Measurements from ENCODE around the gene RSPH1.

The RSPH1 gene

GRCh38 chr21:42531771-42532170 is 35.7 kb upstream of the RSPH1 start:
- DNase-seq, result no peak

GRCh38 chr21:42530167-42530518 is 34.1 kb upstream of the RSPH1 start:
- DNase-seq, result no peak

- no peak for DNase-seq
Observed at GRCh38 chr21:42527489-42528158, 31.6 kb upstream of the RSPH1 start.

- no peak for DNase-seq
Observed at GRCh38 chr21:42527127-42527488, 31.1 kb upstream of the RSPH1 start.

- no peak for DNase-seq
Observed at GRCh38 chr21:42526379-42526727, 30.3 kb upstream of the RSPH1 start.

GRCh38 chr21:42525676-42526378 is 29.8 kb upstream of the RSPH1 start:
- no peak for DNase-seq

- no peak for DNase-seq
Observed at GRCh38 chr21:42525029-42525581, 29.1 kb upstream of the RSPH1 start.

GRCh38 chr21:42524341-42525028 is 28.5 kb upstream of the RSPH1 start:
- DNase-seq, result peak; percentile 85

- no peak for DNase-seq
Observed at GRCh38 chr21:42523941-42524340, 27.9 kb upstream of the RSPH1 start.

- DNase-seq, result no peak
Observed at GRCh38 chr21:42523211-42523610, 27.2 kb upstream of the RSPH1 start.

- DNase-seq, result no peak
Observed at GRCh38 chr21:42522771-42523170, 26.7 kb upstream of the RSPH1 start.

GRCh38 chr21:42522271-42522670 is 26.2 kb upstream of the RSPH1 start:
- DNase-seq, result no peak

GRCh38 chr21:42521805-42522204 is 25.8 kb upstream of the RSPH1 start:
- no peak for DNase-seq

- no peak for DNase-seq
Observed at GRCh38 chr21:42521384-42521783, 25.4 kb upstream of the RSPH1 start.

- DNase-seq, result no peak
Observed at GRCh38 chr21:42520628-42521253, 24.7 kb upstream of the RSPH1 start.

- no peak for DNase-seq
Observed at GRCh38 chr21:42518626-42519025, 22.6 kb upstream of the RSPH1 start.

GRCh38 chr21:42518215-42518614 is 22.2 kb upstream of the RSPH1 start:
- no peak for DNase-seq

- DNase-seq, result peak; percentile 36
Observed at GRCh38 chr21:42515708-42516502, 19.9 kb upstream of the RSPH1 start.

- DNase-seq, result no peak
Observed at GRCh38 chr21:42514883-42515228, 18.8 kb upstream of the RSPH1 start.

- no peak for DNase-seq
Observed at GRCh38 chr21:42513985-42514882, 18.2 kb upstream of the RSPH1 start.

GRCh38 chr21:42513151-42513984 is 17.3 kb upstream of the RSPH1 start, which contains the start of gene SLC37A1:
Gene SLC37A1, plus strand, starts transcription at chr21:42513852. Its CDS starts 4,603 bp downstream, at chr21:42518455.
- no peak for DNase-seq

Data from COR-L47 (cell line).